DMS53 treated with DMSO at 0.1 percent for 48 hours (cell line): ENCODE data around the gene BID.

Experiments used
- DNase-seq: peaks from one replicate; lab custom pipeline; 2025; ENCODE audit not compliant: unreplicated experiment; lab: John Stamatoyannopoulos, UW

The BID gene

GRCh38 chr22:17774206-17774925, at the start of gene BID:
Gene BID (minus strand): TSS chr22:17774469. CDS start chr22:17750116, 24,353 bp downstream.
- DNase-seq, result no peak

- DNase-seq, result no peak
Measured at GRCh38 chr22:17823964-17824363, 49.7 kb upstream of the BID start.

- no peak for DNase-seq
Measured at GRCh38 chr22:17823226-17823625, 49.0 kb upstream of the BID start.

GRCh38 chr22:17822087-17822486, 47.8 kb upstream of the BID start:
- DNase-seq, result no peak

- DNase-seq, result no peak
Measured at GRCh38 chr22:17820879-17821439, 46.7 kb upstream of the BID start.

- no peak for DNase-seq
Measured at GRCh38 chr22:17818649-17819048, 44.4 kb upstream of the BID start.

- no peak for DNase-seq
Measured at GRCh38 chr22:17818180-17818579, 43.9 kb upstream of the BID start.

GRCh38 chr22:17817511-17818065, 43.3 kb upstream of the BID start:
- no peak for DNase-seq

- DNase-seq, result no peak
Measured at GRCh38 chr22:17817079-17817478, 42.8 kb upstream of the BID start.

GRCh38 chr22:17816649-17817048, 42.4 kb upstream of the BID start:
- DNase-seq, result no peak

GRCh38 chr22:17815703-17816254, 41.5 kb upstream of the BID start:
- no peak for DNase-seq

GRCh38 chr22:17814830-17815229, 40.6 kb upstream of the BID start:
- DNase-seq, result no peak

GRCh38 chr22:17814084-17814483, 39.8 kb upstream of the BID start:
- no peak for DNase-seq

- DNase-seq, result no peak
Measured at GRCh38 chr22:17811119-17811518, 36.9 kb upstream of the BID start.

GRCh38 chr22:17810570-17811116, 36.4 kb upstream of the BID start:
- DNase-seq, result no peak

- DNase-seq, result no peak
Measured at GRCh38 chr22:17808693-17809403, 34.6 kb upstream of the BID start.

GRCh38 chr22:17807578-17808410, 33.5 kb upstream of the BID start:
- DNase-seq, result no peak

GRCh38 chr22:17807086-17807485, 32.8 kb upstream of the BID start:
- no peak for DNase-seq

GRCh38 chr22:17806437-17806836, 32.2 kb upstream of the BID start:
- no peak for DNase-seq

GRCh38 chr22:17804331-17805080, 30.2 kb upstream of the BID start:
- no peak for DNase-seq
